Subcutaneous adipose tissue (tissue), 4 donors: ENCODE results near the gene HNRNPL. TPM values are rescaled to one million over a fixed set of nuclear protein-coding genes. Genes with fewer than 3 reads are reported as not detected.

Source experiments
- total RNA-seq, 4 donors: library from RNA; depleted of rRNA; stranded (reverse); fragments of >200 nt; gene quantifications; one replicate each; pipeline ENCODE4 v1.1.0, GENCODE V29; 2016
- TF ChIP-seq, protein P1 (sequence below): fragments of 450-650 bp; IDR thresholded peaks from one replicate; pipeline ENCODE4 v1.5.1; 2016; ENCODE audit warnings: low read depth, mild to moderate bottlenecking, control low read depth, antibody characterized with exemption, moderate library complexity

Gene HNRNPL
- total RNA-seq, 4 donors from 2014 or later, result 109 to 161 (median 141) TPM

DNA sequence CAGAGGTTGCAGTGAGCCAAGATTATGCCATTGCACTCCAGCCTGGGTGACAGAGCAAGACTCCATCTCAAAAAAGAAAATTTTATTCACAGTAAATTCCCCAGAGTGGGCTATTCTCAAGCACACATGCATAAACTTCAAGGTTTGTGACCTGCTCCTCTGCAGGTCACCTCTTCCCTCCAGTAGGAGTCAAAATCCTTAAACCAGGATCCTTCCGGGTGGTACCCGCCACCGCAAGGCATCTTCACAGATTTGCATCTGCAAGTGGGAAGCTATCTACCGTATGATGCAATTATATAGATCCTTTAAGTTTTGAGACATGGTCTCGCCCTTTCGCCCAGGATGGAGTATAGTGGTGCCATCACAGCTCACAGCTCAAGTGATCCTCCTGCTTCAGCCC, 15.2 kb downstream of the HNRNPL start:
- TF ChIP-seq, protein P1, sequence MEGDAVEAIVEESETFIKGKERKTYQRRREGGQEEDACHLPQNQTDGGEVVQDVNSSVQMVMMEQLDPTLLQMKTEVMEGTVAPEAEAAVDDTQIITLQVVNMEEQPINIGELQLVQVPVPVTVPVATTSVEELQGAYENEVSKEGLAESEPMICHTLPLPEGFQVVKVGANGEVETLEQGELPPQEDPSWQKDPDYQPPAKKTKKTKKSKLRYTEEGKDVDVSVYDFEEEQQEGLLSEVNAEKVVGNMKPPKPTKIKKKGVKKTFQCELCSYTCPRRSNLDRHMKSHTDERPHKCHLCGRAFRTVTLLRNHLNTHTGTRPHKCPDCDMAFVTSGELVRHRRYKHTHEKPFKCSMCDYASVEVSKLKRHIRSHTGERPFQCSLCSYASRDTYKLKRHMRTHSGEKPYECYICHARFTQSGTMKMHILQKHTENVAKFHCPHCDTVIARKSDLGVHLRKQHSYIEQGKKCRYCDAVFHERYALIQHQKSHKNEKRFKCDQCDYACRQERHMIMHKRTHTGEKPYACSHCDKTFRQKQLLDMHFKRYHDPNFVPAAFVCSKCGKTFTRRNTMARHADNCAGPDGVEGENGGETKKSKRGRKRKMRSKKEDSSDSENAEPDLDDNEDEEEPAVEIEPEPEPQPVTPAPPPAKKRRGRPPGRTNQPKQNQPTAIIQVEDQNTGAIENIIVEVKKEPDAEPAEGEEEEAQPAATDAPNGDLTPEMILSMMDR, result no peak

DNA sequence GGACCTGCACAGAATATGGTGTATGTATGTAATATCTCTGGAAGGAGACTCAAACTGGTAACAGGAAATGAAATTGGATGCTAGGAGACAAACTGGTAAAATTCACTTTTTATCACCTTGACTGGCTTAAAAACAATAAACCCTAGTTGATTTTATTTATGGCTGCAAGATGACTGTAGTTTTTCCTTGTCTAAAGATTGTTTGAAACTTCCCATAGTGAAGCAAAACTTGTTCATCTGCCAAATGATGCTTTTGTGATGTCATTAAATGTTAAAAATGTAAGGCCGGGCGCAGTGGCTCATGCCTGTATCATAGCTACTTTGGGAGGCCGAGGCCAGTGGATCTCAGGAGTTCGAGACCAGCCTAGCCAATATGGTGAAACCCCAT, 15.7 kb downstream of the HNRNPL start:
- TF ChIP-seq, protein P1, result no peak

DNA sequence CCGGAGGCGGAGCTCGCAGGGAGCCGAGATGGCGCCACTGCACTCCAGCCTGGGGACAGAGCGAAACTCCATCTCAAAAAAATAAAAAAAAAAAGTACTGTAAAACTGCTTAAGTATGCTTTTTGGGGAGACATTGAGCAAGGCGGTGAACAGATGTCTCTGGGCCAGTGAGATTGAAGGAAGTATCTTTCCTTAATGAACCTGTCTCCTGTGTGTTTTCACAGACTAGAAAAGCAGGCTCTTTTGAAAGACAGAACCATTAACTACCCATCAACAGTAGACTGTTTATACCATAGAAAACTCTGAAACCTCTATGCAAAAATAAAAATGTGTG, 16.7 kb downstream of the HNRNPL start:
- TF ChIP-seq, protein P1, result no peak

DNA sequence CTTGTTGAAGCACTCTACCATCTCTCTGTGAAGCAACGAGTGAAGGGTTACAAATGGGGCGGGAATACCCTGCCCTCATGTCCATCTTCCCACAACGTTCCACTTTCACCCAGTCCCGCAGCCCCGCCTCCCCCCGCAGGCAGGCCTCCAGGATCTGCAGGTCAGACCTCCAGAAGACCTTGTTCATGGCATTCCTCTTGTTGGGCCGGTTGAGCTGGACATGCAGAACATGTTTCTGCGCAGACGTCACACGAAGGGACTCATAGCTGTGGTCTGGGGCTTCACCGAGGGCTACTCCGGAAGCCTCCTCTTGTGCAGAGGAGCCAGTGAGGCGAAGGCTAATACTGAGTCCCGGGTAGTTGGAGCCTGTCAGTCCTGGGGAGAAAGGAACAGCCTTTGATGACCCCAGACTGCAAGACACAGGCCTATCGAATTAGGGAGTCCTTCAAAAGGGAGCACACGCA, 18.6 kb downstream of the HNRNPL start:
- TF ChIP-seq, protein P1, result no peak

DNA sequence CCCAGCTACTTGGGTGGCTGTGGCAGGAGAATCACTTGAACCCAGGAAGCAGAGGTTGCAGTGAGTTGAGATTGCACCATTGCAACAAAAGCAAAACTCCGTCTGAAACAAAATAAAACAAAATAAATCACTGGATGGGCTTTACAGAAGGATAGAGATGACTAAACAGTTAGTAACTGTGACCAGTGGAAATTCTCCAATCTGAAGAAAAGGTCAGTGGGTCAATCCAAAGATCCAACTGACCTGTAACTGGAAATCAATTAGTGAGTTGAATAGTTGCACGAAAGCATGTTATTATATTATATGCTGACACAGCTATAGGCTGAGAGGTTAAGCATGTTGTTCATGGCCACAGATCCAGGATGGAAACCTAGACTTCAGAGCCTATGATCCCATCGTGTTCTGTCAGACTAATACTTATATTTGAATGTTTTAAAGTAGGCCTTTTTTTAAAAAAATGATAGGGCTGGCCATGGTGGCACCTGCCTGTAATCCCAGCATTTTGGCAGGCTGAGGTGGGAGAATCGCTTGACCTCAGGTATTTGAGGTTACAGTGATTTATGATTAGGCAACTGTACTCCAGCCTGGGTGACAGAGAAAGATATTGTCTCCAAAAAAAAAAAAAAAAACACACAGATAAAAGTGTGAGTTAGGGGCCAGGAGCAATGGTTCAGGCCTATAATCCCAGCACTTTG, 19.6 kb downstream of the HNRNPL start:
- TF ChIP-seq, protein P1, result no peak

DNA sequence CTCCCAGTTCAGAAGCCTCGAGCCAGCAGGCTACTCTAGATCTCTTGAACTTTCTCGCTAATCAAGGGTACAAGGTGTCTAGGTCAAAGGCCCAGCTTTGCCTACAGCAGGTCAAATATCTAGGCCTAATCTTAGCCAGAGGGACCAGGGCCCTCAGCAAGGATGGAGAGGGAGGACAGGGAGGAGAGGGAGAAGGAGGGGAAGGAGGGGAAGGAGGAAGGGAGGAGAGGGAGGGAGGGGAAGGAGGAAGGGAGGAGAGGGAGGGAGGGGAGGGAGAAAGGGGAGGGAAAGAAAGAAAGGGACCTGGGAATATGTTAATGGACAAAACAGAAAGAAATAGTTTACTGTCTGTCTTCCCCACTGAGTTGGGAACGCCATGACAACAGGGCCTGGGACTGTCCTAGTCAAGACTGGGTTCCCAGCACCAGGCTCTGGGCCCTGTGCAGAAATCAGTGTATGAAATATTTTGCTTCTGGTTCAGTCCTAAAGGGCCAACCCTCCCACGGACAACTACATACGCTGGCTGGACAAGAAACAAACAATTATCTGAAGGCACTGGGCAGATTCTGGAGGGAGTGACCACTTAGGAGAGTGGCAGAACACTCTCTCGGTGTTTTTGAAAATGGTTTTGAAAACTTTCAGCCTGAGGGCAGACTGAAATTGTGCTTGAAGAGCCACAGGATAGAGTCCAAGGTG, 22.8 kb downstream of the HNRNPL start:
- TF ChIP-seq, protein P1, result no peak

DNA sequence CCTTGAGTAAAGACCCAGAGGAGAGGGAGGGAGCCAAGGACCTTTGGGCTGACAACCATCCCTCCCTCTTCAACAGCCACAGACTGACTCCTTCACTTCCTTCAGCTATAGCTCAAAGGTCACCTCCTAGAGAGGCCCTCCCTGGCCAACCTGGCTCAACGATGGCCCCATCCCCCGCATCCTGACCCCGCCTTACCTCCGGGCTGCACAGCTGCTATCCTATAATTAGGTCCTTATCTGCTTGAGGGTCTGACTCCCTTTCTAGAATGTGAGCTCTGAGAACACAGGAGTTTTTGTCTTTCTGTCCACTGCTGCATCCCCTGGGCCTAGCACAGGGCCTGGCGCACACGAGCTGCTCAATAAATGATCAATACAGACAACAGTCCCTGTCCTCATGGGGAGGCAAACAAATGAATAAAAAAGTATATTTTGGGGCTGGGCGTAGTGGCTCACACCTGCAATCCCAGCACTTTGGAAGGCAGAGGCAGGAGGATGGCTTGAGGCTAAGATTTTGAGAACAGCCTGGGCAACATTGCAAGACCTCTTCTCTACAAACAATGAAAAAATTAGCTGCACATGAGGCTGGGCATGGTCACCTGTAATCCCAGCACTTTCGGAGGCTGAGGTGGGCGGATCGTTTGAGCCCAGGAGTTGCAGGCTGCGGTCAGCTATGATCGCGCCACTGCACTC, 30.4 kb downstream of the HNRNPL start:
- TF ChIP-seq, protein P1, result no peak
